OCI-LY3 (cell line): Measurements from ENCODE around the gene AADAC.
"Not testable (repeated sequence)": the region's sequence is repeated elsewhere in the genome, so short reads cannot be mapped to it uniquely, and the experiment has no call there.

Experiments used
- H2AFZ ChIP-seq: fragments of 200-600, 300-600 bp; shearing (Covaris generic); 2 replicates; pipeline ENCODE4 v1.6.0; 2014; ENCODE audit warnings: antibody characterized with exemption, low read depth, low read length
- H3K27ac ChIP-seq: fragments of 200-600, 300-600 bp; sonication (generic); 2 replicates; pipeline ENCODE4 v1.5.1; 2014; ENCODE audit warnings: mild to moderate bottlenecking, low read length, moderate library complexity, mixed read lengths
- H3K27me3 ChIP-seq: fragments of 200-600, 300-600 bp; sonication (generic); 2 replicates; pipeline ENCODE4 v1.6.1; 2014; ENCODE audit warnings: low read depth, low read length, mixed read lengths
- H3K36me3 ChIP-seq: fragments of 200-600, 300-600 bp; sonication (generic); replicated peaks from 2 replicates; pipeline ENCODE3; 2014; ENCODE audit warnings: low read depth, low read length, mixed read lengths
- H3K4me1 ChIP-seq: fragments of 300-600, 200-600 bp; sonication (generic); 2 replicates; pipeline ENCODE4 v1.6.1; 2014; ENCODE audit warnings: low read length, mixed read lengths
- H3K4me2 ChIP-seq: fragments of 200-600, 300-600 bp; sonication (generic); 2 replicates; pipeline ENCODE4 v1.6.1; 2014; ENCODE audit warnings: low read length, mixed read lengths
- H3K4me3 ChIP-seq: fragments of 300-600, 200-600 bp; sonication (generic); 2 replicates; pipeline ENCODE4 v1.5.1; 2014; ENCODE audit warnings: antibody characterized with exemption, mild to moderate bottlenecking, low read length, moderate library complexity
- H3K79me2 ChIP-seq: fragments of 300-600, 200-600 bp; shearing (Covaris generic); 2 replicates; pipeline ENCODE4 v1.6.1; 2014; ENCODE audit warnings: mild to moderate bottlenecking, low read length, mixed read lengths
- H3K9ac ChIP-seq: fragments of 300-600, 200-600 bp; shearing (Covaris generic); 2 replicates; pipeline ENCODE4 v1.6.0; 2014; ENCODE audit warnings: mild to moderate bottlenecking, low read length, moderate library complexity
- H3K9me3 ChIP-seq: fragments of 200-600, 300-600 bp; shearing (Covaris generic); 2 replicates; pipeline ENCODE4 v1.6.1; 2014; ENCODE audit warnings: low read length, mixed read lengths; ENCODE audit not compliant: insufficient read depth
- H4K20me1 ChIP-seq: fragments of 200-600, 300-600 bp; sonication (generic); 2 replicates; pipeline ENCODE4 v1.6.1; 2016; ENCODE audit warnings: low read length, mixed read lengths; ENCODE audit not compliant: insufficient read depth
- EZH2phosphoT487 ChIP-seq: fragments of 200-600 bp; shearing (Covaris generic); IDR thresholded peaks from 2 replicates; pipeline ENCODE4 v1.6.1; 2018; ENCODE audit warnings: antibody characterized with exemption, mixed run types, low read depth
- TF ChIP-seq, protein P1 (sequence below): fragments of 200-600, 300-600 bp; sonication (generic); IDR thresholded peaks from 2 replicates; pipeline ENCODE4 v1.5.1; 2014; ENCODE audit warnings: antibody characterized with exemption, low read length, low read depth

Gene AADAC

DNA sequence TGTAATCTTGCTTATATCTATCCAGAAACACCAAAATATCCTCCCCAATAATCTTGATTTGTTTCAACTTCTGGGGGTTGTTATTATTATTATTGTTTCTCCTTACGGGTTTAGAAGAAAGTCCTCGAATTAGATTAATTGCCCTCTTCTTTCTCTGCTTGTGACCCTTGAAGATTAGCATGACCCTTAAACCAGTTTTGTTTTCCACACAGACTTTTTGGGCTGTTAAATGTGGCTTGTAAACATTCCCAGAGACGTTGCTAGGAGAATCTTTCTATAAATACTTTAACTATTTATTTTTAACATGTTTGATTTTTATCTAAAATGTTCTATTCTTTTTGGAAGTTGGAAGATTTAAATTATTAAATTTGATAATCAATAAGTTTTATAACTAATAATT, 55.3 kb downstream of the AADAC start:
- H3K9ac ChIP-seq = no peak overlapping the region
- no peak overlapping the region for H2AFZ ChIP-seq
- TF ChIP-seq, protein P1, sequence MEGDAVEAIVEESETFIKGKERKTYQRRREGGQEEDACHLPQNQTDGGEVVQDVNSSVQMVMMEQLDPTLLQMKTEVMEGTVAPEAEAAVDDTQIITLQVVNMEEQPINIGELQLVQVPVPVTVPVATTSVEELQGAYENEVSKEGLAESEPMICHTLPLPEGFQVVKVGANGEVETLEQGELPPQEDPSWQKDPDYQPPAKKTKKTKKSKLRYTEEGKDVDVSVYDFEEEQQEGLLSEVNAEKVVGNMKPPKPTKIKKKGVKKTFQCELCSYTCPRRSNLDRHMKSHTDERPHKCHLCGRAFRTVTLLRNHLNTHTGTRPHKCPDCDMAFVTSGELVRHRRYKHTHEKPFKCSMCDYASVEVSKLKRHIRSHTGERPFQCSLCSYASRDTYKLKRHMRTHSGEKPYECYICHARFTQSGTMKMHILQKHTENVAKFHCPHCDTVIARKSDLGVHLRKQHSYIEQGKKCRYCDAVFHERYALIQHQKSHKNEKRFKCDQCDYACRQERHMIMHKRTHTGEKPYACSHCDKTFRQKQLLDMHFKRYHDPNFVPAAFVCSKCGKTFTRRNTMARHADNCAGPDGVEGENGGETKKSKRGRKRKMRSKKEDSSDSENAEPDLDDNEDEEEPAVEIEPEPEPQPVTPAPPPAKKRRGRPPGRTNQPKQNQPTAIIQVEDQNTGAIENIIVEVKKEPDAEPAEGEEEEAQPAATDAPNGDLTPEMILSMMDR = no peak
- no peak for TF ChIP-seq EZH2phosphoT487
- no peaks in the 10 kb centered on the region for H3K27me3 ChIP-seq
- H3K4me2 ChIP-seq = no peak overlapping the region
- peaks cover 28% of the 10 kb centered on the region for H3K4me1 ChIP-seq
- H3K27ac ChIP-seq = no peak overlapping the region
- no peaks in the 10 kb centered on the region for H3K9me3 ChIP-seq
- H3K79me2 ChIP-seq = no peaks in the 10 kb centered on the region
- no peak overlapping the region for H3K4me3 ChIP-seq
- H3K36me3 ChIP-seq = no peaks in the 10 kb centered on the region
- no peaks in the 10 kb centered on the region for H4K20me1 ChIP-seq

DNA sequence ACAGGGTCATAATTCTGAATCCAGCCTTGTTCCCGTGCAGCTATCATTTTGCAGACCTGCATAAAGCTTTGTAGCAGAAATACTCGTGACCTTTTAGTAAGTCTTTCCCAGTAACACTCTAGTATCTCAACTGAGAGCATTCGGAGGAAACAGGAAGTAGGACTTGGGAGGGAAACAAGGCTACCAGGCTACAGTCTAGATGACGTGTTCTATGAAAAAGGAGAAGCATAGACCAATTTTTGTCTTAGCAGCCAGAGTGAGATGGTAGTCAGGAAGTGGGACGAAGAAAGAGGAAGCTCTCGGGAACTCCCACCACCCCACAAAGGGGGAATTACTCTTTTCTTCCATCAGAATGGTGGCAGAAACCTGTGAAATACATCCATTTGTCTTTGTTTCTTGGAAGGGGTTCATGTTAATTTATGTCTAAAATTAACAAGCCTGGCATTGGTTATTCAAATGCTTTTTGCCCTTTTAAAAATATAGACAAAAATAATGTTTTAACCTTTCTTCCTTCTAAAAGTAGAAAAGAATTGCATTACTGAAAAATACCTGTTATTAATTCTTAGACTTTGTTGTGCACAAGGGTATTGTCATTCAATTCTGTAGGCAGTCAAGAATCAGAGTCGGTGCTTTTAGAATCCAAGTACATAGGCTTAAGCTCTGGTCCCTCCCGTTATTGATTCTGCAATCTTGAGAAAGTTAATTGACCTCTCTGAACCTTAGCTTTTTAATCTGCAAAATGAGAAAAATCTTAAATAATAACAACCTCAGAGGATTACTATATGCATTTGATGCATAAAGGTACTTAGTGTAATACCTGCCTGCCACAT, 57.9 kb downstream of the AADAC start:
- Histone ChIP-seq H3K4me1 (peaks cover 43% of the 10 kb centered on the region), H3K27ac (peak overlapping the region; percentile 82), H3K27me3 (no peaks in the 10 kb centered on the region), H3K4me3 (peak overlapping the region; percentile 58), H3K9ac (peak overlapping the region; percentile 42), H3K79me2 (no peaks in the 10 kb centered on the region), H4K20me1 (no peaks in the 10 kb centered on the region), H3K36me3 (no peaks in the 10 kb centered on the region), H3K9me3 (no peaks in the 10 kb centered on the region), H3K4me2 (peak overlapping the region; percentile 81), H2AFZ (peak overlapping the region; percentile 74)
- TF ChIP-seq, protein P1 = no peak
- no peak for TF ChIP-seq EZH2phosphoT487

- Histone ChIP-seq H3K4me3 (no peak within 1 kb of the TSS), H3K4me1 (peaks cover 43% of the 10 kb centered on the region), H3K9ac (0 out of 2 replicates have a peak within 1 kb of the TSS, but pooled peaks have one; percentile 10), H4K20me1 (no peaks in the 10 kb centered on the region), H3K4me2 (peak within 1 kb of the TSS; percentile 81), H3K36me3 (no peaks in the 10 kb centered on the region), H2AFZ (0 out of 2 replicates have a peak within 1 kb of the TSS, but pooled peaks have one; percentile 32), H3K27me3 (no peaks in the 10 kb centered on the region), H3K79me2 (no peaks in the 10 kb centered on the region), H3K9me3 (no peaks in the 10 kb centered on the region), H3K27ac (peak within 1 kb of the TSS; percentile 82)
- TF ChIP-seq, protein P1 = no peak
- TF ChIP-seq EZH2phosphoT487 = no peak
These were observed 59.5 kb downstream of the AADAC start, which contains the start of gene SUCNR1 for GRCh38 chr3:151873398-151873797. SUCNR1 (plus strand) TSS chr3:151873643; CDS start chr3:151879893, 6,250 bp downstream.

GRCh38 chr3:151874079-151874478, 60.2 kb downstream of the AADAC start:
- H3K27me3 ChIP-seq, H3K4me3 ChIP-seq: not testable (repeated sequence)

More at GRCh38 chr3:151874079-151874478, 60.2 kb downstream of the AADAC start:
- H3K4me2 ChIP-seq, H4K20me1 ChIP-seq, H2AFZ ChIP-seq, H3K9me3 ChIP-seq, H3K9ac ChIP-seq, H3K36me3 ChIP-seq, H3K27ac ChIP-seq, H3K79me2 ChIP-seq: not testable (repeated sequence)
- peaks cover 46% of the 10 kb centered on the region for H3K4me1 ChIP-seq
